ACC112 (cell line): Measurements from ENCODE around the gene IFT81.
A peak's percentile ranks its signal among the peaks of the same experiment; 100 is the strongest.

Source experiments
- H2AFZ ChIP-seq: fragments of 200-600 bp; sonication (generic); one replicate; pipeline ENCODE4 v1.6.0; 2017; ENCODE audit warnings: antibody characterized with exemption, low read length; ENCODE audit not compliant: unreplicated experiment
- H3K27ac ChIP-seq: fragments of 200-600 bp; sonication (generic); 2 replicates; pipeline ENCODE4 v1.5.1; 2014; ENCODE audit warnings: low read depth, mild to moderate bottlenecking, antibody characterized with exemption, low read length, moderate library complexity
- H3K27me3 ChIP-seq: fragments of 200-600 bp; sonication (generic); 2 replicates; pipeline ENCODE4 v1.6.1; 2014; ENCODE audit warnings: mild to moderate bottlenecking, antibody characterized with exemption, low read length, moderate library complexity, mixed read lengths; ENCODE audit not compliant: insufficient read depth
- H3K36me3 ChIP-seq: fragments of 200-600 bp; sonication (generic); 2 replicates; pipeline ENCODE4 v1.6.1; 2016; ENCODE audit warnings: mild to moderate bottlenecking, antibody characterized with exemption, low read length, moderate library complexity, mixed read lengths; ENCODE audit not compliant: insufficient read depth
- H3K4me1 ChIP-seq: fragments of 200-600 bp; sonication (generic); one replicate; pipeline ENCODE4 v1.6.1; 2016; ENCODE audit warnings: low read length, mixed read lengths; ENCODE audit not compliant: insufficient read depth, unreplicated experiment, control insufficient read depth
- H3K4me3 ChIP-seq: fragments of 200-600 bp; sonication (generic); 2 replicates; pipeline ENCODE4 v1.5.1; 2014; ENCODE audit warnings: mild to moderate bottlenecking, low read depth, low read length
- H3K79me2 ChIP-seq: fragments of 200-600 bp; sonication (generic); one replicate; pipeline ENCODE4 v1.6.0; 2016; ENCODE audit warnings: low read length; ENCODE audit not compliant: control insufficient read depth, unreplicated experiment, insufficient read depth

The IFT81 gene

DNA sequence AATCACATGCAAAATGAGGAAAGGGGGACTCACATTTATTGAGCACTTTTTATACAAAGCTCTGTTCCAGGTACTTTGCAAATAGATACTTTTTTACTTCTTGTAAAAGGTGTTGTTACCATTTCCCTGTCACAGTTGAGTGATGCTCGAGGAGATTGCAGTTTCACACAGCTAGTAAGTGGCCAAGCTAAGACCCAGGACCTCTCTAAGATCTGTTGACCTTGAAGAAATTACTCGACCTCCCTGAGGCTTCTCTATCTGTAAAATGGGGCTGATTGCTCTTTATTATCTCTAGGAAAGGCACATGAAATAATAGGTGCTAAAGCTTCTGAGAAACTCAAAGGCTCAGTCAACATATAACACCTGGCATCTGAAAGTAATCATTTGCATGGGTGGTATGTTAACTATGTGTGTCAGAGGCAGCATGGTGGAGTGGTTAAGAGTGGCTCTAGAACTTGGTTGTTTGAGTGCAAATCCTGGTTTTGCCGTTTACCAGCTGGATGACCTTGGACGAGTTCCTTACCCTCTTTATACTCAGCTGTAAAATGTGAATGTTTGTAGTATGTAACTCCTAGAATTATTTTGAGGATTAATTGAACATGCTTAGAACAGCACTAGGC, 41.5 kb downstream of the IFT81 start:
- no peak overlapping the region for H2AFZ ChIP-seq
- H3K4me3 ChIP-seq, result no peak overlapping the region

DNA sequence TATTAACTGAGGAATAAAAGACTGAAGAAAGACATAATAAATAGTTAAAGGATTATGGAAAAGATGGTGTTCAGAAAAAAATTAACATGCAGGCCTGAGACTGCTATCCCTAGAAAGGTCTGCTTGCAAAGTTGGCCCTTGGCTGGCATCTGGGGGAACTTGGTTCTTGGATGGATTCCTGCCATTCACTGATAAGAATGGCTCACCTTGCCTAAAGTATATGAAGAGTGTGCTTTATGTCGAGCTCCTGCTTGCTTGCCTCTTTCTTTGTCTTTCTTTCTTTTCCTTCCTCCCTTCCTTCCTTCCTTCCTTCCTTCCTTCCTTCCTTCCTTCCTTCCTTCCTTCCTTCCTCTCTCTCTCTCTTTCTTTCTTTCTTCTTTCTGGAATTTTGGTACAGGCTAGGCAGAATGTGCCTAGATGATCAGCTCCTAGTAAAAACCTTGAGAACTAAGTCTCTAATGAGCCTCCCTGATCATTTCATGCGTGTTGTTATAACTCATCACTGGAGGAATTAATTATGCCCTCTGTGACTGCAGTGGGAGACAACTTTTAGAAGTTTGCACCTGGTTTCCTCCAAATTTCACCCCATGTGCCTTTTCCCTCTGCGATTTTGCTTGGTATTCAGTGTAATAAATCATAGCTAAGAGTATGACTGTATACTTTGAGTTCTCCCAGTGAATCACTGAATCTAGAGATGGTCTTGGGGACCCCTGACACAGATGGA, 44.7 kb downstream of the IFT81 start:
- no peaks in the 10 kb centered on the region for H3K4me1 ChIP-seq
- H3K27me3 ChIP-seq, result no peaks in the 10 kb centered on the region
- H3K27ac ChIP-seq, result no peak overlapping the region
- H3K79me2 ChIP-seq, result no peaks in the 10 kb centered on the region
- H2AFZ ChIP-seq, result no peak overlapping the region
- H3K4me3 ChIP-seq, result no peak overlapping the region
- H3K36me3 ChIP-seq, result peaks cover 2% of the 10 kb centered on the region; the same call in 1 of the 2 replicates

More for the DNA sequence above, 41.5 kb downstream of the IFT81 start:
- Histone ChIP-seq H3K36me3 (peaks cover 2% of the 10 kb centered on the region; the same call in 1 of the 2 replicates), H3K4me1 (no peaks in the 10 kb centered on the region), H3K27ac (no peak overlapping the region), H3K79me2 (no peaks in the 10 kb centered on the region), H3K27me3 (no peaks in the 10 kb centered on the region)

DNA sequence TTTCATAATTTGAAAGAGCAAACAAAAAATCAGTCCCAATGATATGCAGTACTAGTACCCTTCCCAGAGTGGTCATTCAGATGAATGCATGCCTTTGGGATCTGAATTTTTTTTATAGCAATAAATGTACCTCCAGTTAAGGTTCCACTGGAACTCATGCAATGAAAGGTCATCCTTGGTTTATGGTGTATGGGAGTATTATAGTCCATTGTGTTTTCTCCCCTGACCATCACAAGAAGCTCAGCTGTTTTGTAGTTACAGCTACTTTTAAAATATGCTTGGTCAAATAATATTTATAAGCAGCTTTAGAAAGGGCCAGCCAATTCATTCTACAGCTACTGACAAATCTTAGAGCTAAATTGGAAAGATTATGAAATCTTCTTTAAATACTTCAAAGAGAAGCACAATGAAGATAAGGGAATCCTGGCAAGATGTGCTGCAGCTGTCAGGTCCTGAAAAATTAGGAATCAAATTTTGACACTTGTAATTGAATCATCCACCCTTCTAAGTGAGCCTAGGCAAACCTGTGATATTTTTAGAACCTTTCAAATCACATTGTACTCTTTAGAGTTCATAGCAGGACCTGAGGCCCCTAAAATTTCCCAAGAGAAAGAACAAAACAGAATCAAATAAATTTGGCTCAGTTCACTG, 46.5 kb downstream of the IFT81 start:
- Histone ChIP-seq H3K27me3 (no peaks in the 10 kb centered on the region), H3K4me1 (no peaks in the 10 kb centered on the region), H2AFZ (no peak overlapping the region), H3K4me3 (no peak overlapping the region), H3K36me3 (peaks cover 2% of the 10 kb centered on the region; the same call in 1 of the 2 replicates), H3K79me2 (no peaks in the 10 kb centered on the region), H3K27ac (no peak overlapping the region)

DNA sequence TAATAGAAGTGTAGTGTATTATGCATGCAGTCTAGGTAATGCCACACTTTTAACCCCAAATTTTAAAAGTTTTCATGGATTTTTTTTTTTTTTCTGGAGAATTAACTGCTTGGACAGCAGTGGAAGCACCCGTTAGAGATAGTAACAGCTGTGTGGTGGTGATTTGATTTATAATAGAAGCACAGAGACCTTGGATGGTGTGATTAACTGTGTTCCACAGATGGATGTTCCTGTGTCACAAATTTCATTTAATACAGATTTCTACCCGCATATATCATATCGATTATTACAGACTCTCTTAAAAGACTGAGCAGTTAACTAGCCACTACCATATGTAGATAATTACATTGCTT, 47.0 kb downstream of the IFT81 start:
- Histone ChIP-seq H3K36me3 (peaks cover 2% of the 10 kb centered on the region; the same call in 1 of the 2 replicates), H3K4me3 (no peak overlapping the region), H3K4me1 (no peaks in the 10 kb centered on the region), H3K27me3 (no peaks in the 10 kb centered on the region), H3K79me2 (no peaks in the 10 kb centered on the region), H2AFZ (no peak overlapping the region), H3K27ac (no peak overlapping the region)

DNA sequence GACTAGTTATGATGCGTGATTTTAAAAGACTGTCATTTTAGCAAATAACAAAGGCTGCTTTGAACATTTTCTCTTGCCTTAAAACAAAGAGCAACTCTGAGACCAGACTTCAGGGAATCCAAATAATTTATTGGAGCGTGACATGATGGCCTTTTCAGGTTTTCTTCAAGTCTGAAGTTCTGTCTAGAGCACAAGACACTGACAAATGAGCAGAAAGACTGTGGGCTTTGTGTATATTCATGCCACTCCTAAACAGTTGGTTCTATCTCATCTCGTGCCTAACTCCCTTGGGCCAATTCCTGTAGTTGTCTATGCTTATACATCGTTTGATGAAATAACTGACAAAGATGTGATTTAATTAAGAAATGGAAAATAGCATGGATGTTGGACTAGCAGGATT, 47.5 kb downstream of the IFT81 start:
- Histone ChIP-seq H3K36me3 (peaks cover 2% of the 10 kb centered on the region; the same call in 1 of the 2 replicates), H3K79me2 (no peaks in the 10 kb centered on the region), H3K27ac (no peak overlapping the region), H3K4me1 (no peaks in the 10 kb centered on the region), H3K27me3 (no peaks in the 10 kb centered on the region), H2AFZ (no peak overlapping the region), H3K4me3 (no peak overlapping the region)

DNA sequence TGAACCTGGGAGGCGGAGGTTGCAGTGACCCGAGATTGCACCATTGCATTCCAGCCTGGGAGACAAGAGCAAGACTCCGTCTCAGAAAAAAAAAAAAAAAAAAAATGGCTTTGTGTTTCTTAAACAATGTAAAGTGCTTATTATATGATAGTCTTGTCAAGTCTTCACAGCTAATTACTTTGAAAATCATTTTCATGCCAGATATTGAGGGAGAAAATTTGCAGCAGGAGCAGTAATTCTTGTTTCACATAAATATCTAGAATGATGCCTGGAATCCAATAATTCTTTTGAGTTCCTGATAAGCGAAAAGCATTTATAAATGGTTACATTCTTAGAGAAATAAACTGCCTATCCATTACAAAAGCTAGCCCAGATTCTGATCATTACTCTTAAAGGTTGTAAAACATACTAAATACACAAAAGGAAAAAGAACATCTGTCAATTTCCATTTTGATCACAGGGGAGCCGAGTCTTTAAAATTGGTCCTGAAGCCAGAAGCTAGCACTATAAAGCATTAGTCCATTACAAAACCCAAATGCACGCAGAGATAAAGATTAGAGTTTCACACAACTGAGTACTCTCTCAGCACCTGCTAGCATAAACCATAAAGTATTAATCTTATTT, 50.3 kb downstream of the IFT81 start:
- Histone ChIP-seq H3K27ac (no peak overlapping the region), H3K36me3 (no peaks in the 10 kb centered on the region), H2AFZ (no peak overlapping the region), H3K4me1 (peaks cover 5% of the 10 kb centered on the region), H3K79me2 (no peaks in the 10 kb centered on the region), H3K27me3 (no peaks in the 10 kb centered on the region), H3K4me3 (no peak overlapping the region)

DNA sequence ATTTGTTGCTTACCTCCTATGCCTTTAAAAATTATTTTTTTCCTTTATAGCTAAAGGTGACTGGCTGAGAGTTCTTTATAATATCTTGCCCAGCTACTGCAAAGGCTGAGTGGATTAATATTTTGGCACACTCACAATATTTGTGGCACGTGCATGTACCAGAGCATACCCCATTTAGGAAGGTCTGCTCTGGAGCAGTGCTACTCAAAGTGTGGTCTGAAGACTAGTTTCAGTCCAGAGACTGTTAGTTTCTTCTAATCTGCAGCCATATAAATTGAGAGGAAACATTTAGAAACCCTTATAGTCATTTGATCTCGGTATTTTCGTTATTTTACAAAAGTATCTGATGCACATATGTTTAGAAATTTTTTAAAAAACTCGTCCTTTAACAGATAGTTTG, 51.0 kb downstream of the IFT81 start:
- H3K27ac ChIP-seq, result no peak overlapping the region
- peaks cover 5% of the 10 kb centered on the region for H3K4me1 ChIP-seq
- no peak overlapping the region for H3K4me3 ChIP-seq
- H3K36me3 ChIP-seq, result no peaks in the 10 kb centered on the region
- H2AFZ ChIP-seq, result no peak overlapping the region
- no peaks in the 10 kb centered on the region for H3K79me2 ChIP-seq
- H3K27me3 ChIP-seq, result no peaks in the 10 kb centered on the region

DNA sequence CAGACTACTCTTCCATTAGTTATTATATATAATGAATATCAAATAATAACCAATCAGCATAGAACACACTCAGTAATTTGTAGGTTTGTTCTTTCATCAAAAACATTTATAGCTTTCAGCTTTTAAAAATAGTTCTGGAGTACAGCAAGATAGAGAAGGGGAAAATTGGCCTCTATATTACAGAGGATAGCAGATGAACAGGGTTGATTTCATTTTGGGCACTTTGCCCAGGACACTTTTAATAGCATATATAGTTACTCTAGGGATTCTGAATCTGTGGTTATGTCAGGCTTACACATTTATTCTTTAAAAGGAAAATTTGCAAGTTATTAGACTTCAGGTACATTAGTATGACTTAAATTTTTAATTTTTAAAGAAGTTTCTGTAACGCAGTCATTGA, 52.6 kb downstream of the IFT81 start:
- H3K4me1 ChIP-seq, result peaks cover 9% of the 10 kb centered on the region

DNA sequence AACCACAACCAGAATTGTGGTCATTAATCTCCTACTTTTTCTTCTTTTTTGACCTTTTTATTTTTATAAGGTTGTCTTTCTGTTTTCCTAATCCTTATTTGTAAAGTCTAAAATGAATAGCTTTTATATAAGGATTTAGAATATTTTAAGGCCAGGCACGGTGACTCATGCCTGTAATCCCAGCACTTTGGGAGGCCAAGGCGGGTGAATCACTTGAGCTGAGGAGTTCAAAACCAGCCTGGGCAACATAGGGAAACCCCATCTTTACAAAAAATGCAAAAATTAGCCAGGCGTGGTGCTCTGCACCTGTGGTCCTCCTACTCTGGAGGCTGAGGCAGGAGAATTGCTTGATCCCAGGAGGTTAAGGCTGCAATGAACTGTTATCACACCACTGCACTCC, 55.1 kb downstream of the IFT81 start:
- Histone ChIP-seq H3K27ac (peak overlapping the region; percentile 60; the same call in 1 of the 2 replicates), H3K79me2 (no peaks in the 10 kb centered on the region), H3K36me3 (peaks cover 20% of the 10 kb centered on the region), H2AFZ (no peak overlapping the region), H3K27me3 (no peaks in the 10 kb centered on the region), H3K4me3 (no peak overlapping the region), H3K4me1 (peaks cover 9% of the 10 kb centered on the region)

More for the DNA sequence above, 52.6 kb downstream of the IFT81 start:
- Histone ChIP-seq H3K4me3 (no peak overlapping the region), H3K79me2 (no peaks in the 10 kb centered on the region), H2AFZ (no peak overlapping the region), H3K36me3 (0 out of 2 replicates have a peak, but pooled peaks cover 4% of the 10 kb centered on the region), H3K27me3 (no peaks in the 10 kb centered on the region), H3K27ac (no peak overlapping the region)

DNA sequence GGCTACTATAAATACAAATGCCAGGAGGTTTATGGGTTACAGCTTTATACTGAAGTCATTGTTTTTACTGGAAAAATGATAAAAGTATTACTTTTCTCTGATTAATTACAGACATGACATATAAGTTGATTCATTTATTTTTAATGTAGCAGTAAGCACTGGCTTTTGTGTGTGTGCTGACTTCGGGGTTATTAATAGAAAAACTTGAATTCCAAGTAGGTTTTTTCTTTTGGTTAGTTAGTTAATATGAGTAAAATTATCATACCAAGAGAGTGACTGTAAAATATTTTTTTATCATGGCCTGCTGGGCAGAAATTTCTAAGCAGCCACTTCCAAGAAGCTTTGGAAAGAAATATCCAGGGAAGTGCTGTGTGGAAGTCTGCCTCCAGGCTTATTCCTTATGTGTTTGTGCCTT, 56.4 kb downstream of the IFT81 start:
- peaks cover 27% of the 10 kb centered on the region for H3K36me3 ChIP-seq
- peaks cover 9% of the 10 kb centered on the region for H3K4me1 ChIP-seq
- no peak overlapping the region for H3K27ac ChIP-seq

More for the DNA sequence above, 56.4 kb downstream of the IFT81 start:
- no peaks in the 10 kb centered on the region for H3K79me2 ChIP-seq
- H3K27me3 ChIP-seq, result no peaks in the 10 kb centered on the region
- H2AFZ ChIP-seq, result no peak overlapping the region
- H3K4me3 ChIP-seq, result no peak overlapping the region
